Vagina (tissue), 2 donors: Measurements from ENCODE around the gene MTUS2. TPM values are rescaled to one million over a fixed set of nuclear protein-coding genes. Genes with fewer than 3 reads are reported as not detected.

Experiments
- DNase-seq, 2 donors: peaks; one replicate each; pipeline ENCODE4 v3.0.0-alpha.2; 2017; ENCODE audit errors: extremely low spot score in 2 of 2
- H3K27ac ChIP-seq: fragments of 200-600 bp; sonication (generic); one replicate; pipeline ENCODE4 v1.5.1; 2019
- H3K27me3 ChIP-seq: fragments of 200-600 bp; sonication (generic); one replicate; pipeline ENCODE4 v1.5.1; 2019
- H3K36me3 ChIP-seq, 2 donors: fragments of 200-600 bp; sonication (generic); one replicate each; pipeline ENCODE4 v1.5.1; 2017 to 2019
- H3K4me1 ChIP-seq: fragments of 200-600 bp; sonication (generic); one replicate; pipeline ENCODE4 v1.5.1; 2019
- H3K4me3 ChIP-seq, 2 donors: fragments of 200-600 bp; sonication (generic); 1 replicate in 1 of 2; 2 replicates in 1 of 2; pipeline ENCODE4 v1.5.1; 2016 to 2019
- H3K9me3 ChIP-seq: fragments of 200-600 bp; sonication (generic); one replicate; pipeline ENCODE4 v1.5.1; 2019
- POLR2A ChIP-seq, 2 donors: fragments of 450-650 bp; IDR thresholded peaks; one replicate each; pipeline ENCODE4 v1.6.1; 2017; ENCODE audit warnings: antibody characterized with exemption in 2 of 2, mild to moderate bottlenecking in 2 of 2, moderate library complexity in 2 of 2
- POLR2AphosphoS5 ChIP-seq, 2 donors: sonication (generic); formaldehyde crosslinking; IDR thresholded peaks; one replicate each; pipeline ENCODE4 v1.9.0; 2017; ENCODE audit warnings: antibody characterized with exemption in 2 of 2, mild to moderate bottlenecking in 2 of 2, low read depth in 1 of 2; ENCODE audit not compliant: insufficient read depth in 1 of 2
- intact Hi-C: fragments of 100-400 bp; cut with DNase I; formaldehyde crosslinking; loops from one replicate; pipeline ENCODE4 v1.15.1; 2023
- total RNA-seq: library from RNA; depleted of rRNA; stranded (reverse); fragments of >200 nt; gene quantifications from one replicate; pipeline ENCODE4 v1.2.3, GENCODE V29; 2016
- TF ChIP-seq, protein P1 (sequence below), 3 experiments: fragments of 450-650 bp in 2 of 3; fragments of 200-600 bp in 1 of 3; sonication (generic) in 1 of 3; IDR thresholded peaks; one replicate each; pipeline ENCODE4 v1.5.1; 2017 to 2019; ENCODE audit warnings: antibody characterized with exemption in 3 of 3, mild to moderate bottlenecking in 2 of 3, moderate library complexity in 2 of 3

MTUS2 gene
- total RNA-seq, 1 donor from 2014 or later: 0.74 TPM

DNA sequence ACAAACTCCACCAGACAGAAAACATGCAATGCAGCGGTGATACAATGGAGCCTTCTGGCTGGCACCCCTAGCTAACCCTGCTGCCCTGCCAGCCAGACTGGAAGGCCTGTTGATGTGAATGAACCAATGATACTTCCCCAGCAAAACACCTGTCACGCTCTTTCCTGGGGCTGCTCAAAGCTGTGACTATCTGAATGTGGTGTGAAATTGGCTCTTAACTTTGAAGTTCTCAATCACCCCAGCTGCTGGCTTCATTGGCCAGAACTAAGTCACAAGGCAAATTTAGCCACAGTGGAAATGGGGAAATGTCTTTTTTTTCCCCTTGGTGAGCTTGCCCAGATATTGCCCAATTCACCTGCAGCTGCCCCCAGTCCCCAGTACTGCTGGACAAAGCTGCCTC lies 628.0 kb downstream of the MTUS2 start:
- Histone ChIP-seq H3K27me3 (no peaks in the 10 kb centered on the region), H3K36me3 (no peaks in the 10 kb centered on the region), H3K4me1 (no peaks in the 10 kb centered on the region), H3K4me3 (no peak overlapping the region), H3K27ac (no peak overlapping the region), H3K9me3 (no peaks in the 10 kb centered on the region)
- TF ChIP-seq, protein P1, sequence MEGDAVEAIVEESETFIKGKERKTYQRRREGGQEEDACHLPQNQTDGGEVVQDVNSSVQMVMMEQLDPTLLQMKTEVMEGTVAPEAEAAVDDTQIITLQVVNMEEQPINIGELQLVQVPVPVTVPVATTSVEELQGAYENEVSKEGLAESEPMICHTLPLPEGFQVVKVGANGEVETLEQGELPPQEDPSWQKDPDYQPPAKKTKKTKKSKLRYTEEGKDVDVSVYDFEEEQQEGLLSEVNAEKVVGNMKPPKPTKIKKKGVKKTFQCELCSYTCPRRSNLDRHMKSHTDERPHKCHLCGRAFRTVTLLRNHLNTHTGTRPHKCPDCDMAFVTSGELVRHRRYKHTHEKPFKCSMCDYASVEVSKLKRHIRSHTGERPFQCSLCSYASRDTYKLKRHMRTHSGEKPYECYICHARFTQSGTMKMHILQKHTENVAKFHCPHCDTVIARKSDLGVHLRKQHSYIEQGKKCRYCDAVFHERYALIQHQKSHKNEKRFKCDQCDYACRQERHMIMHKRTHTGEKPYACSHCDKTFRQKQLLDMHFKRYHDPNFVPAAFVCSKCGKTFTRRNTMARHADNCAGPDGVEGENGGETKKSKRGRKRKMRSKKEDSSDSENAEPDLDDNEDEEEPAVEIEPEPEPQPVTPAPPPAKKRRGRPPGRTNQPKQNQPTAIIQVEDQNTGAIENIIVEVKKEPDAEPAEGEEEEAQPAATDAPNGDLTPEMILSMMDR (IDR thresholded peaks at IDR 0.05): no peak
- TF ChIP-seq POLR2AphosphoS5 (IDR thresholded peaks at IDR 0.05; ENCODE audit: insufficient read depth in 1 of 2, low read depth in 1 of 2) (no peak), POLR2A (IDR thresholded peaks at IDR 0.05) (no peak)
- no peak for DNase-seq
- intact Hi-C loops: no loop called here

DNA sequence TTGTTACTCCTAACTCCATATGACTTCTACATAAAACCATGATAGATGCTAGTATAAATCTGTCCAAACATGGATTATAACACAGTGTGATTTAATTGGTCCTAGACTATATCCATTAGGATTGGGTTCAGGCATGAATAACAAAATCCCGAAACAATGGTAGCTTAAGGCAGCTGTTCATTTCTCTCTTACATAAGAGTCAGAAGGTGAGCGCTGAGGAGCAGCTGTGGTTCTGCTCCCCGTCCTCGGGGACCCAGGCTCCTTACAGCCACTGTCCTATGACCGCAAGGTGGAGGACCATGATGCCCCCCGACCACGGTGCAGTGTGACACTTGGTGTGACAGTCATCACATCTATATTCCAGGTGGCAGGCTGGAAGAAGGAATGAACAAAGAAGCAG lies 629.6 kb downstream of the MTUS2 start:
- Histone ChIP-seq H3K27me3 (no peaks in the 10 kb centered on the region), H3K9me3 (no peaks in the 10 kb centered on the region), H3K36me3 (no peaks in the 10 kb centered on the region), H3K4me1 (no peaks in the 10 kb centered on the region), H3K4me3 (no peak overlapping the region), H3K27ac (no peak overlapping the region)
- intact Hi-C loops: no loop called here
- no peak for DNase-seq
- TF ChIP-seq POLR2AphosphoS5 (IDR thresholded peaks at IDR 0.05; ENCODE audit: insufficient read depth in 1 of 2, low read depth in 1 of 2) (no peak), POLR2A (IDR thresholded peaks at IDR 0.05) (no peak)
- TF ChIP-seq, protein P1 (IDR thresholded peaks at IDR 0.05): no peak

DNA sequence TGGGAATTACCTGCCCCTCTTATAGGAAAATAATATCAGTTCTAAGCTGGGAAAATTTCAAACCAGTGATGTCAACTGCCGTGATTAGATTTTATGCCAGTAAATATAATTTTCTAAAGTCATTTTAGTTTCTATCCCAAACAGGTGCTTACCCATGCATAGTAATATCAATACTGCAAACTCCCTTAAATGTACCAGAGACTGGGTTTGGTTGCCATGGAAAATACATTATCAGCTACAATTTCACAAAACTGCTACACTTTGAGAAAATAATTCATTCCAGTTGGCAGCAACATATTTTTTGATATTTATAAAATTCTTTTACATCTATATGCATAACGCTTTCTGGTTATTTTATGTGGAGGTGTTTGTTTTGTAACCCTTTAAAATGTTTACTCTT lies 631.8 kb downstream of the MTUS2 start:
- no peak for DNase-seq
- TF ChIP-seq POLR2AphosphoS5 (IDR thresholded peaks at IDR 0.05; ENCODE audit: insufficient read depth in 1 of 2, low read depth in 1 of 2) (no peak), POLR2A (IDR thresholded peaks at IDR 0.05) (no peak)
- TF ChIP-seq, protein P1 (IDR thresholded peaks at IDR 0.05): no peak
- Histone ChIP-seq H3K4me1 (no peaks in the 10 kb centered on the region), H3K9me3 (no peaks in the 10 kb centered on the region), H3K4me3 (no peak overlapping the region), H3K27ac (no peak overlapping the region), H3K27me3 (no peaks in the 10 kb centered on the region), H3K36me3 (no peaks in the 10 kb centered on the region)
- intact Hi-C loops: no loop called here

DNA sequence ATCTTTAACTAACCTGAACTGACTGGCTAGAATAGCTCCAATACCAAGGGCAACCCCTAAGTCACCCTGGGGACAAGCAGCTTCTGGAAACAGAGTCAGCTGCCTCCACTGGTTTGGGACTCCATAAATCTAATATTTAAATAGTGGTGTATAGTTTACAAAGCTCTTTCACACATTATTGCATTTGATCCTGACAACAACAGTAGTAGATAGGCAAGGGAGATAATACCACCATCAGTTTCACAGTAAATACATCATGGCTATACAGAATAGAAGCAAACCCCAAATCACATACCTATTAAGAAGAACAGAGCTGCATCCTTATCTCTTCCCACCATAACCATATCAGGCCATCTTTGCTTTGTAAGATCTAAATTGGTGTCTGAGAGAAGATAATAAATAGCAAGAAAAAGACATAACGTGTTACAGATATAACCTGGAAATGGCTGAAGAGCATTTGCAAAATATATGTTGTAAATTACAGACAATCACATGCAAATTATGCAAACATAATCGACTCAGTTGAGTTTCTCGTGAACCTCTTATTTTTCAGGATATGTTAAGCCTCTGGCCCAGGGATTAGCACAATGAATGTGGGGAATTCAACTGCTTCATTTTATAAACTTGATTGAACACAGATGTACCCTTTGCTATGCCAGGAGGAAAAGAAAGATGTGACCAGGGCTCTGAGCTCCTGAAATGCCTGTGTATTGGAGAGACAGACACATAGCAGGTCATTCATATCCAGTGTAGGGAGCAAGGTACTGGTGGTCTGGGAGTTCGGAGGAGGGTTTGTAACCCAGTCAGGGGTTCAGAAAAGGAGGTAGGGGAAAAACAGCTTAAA lies 632.9 kb downstream of the MTUS2 start:
- no peak for DNase-seq
- H3K27ac ChIP-seq: no peak overlapping the region

More for the DNA sequence above, 632.9 kb downstream of the MTUS2 start:
- TF ChIP-seq, protein P1 (IDR thresholded peaks at IDR 0.05): no peak
- TF ChIP-seq POLR2AphosphoS5 (IDR thresholded peaks at IDR 0.05; ENCODE audit: insufficient read depth in 1 of 2, low read depth in 1 of 2): no peak
- TF ChIP-seq POLR2A (IDR thresholded peaks at IDR 0.05): no peak
- intact Hi-C loops: no loop called here
- Histone ChIP-seq H3K4me1 (no peaks in the 10 kb centered on the region), H3K4me3 (no peak overlapping the region), H3K27me3 (no peaks in the 10 kb centered on the region), H3K9me3 (no peaks in the 10 kb centered on the region), H3K36me3 (no peaks in the 10 kb centered on the region)
